ENCODE data around the gene CDH23. TPM values are rescaled to one million over a fixed set of nuclear protein-coding genes. Genes with fewer than 3 reads are reported as not detected.

The CDH23 gene
- polyA plus RNA-seq, 1 experiment = 0.01 TPM

DNA sequence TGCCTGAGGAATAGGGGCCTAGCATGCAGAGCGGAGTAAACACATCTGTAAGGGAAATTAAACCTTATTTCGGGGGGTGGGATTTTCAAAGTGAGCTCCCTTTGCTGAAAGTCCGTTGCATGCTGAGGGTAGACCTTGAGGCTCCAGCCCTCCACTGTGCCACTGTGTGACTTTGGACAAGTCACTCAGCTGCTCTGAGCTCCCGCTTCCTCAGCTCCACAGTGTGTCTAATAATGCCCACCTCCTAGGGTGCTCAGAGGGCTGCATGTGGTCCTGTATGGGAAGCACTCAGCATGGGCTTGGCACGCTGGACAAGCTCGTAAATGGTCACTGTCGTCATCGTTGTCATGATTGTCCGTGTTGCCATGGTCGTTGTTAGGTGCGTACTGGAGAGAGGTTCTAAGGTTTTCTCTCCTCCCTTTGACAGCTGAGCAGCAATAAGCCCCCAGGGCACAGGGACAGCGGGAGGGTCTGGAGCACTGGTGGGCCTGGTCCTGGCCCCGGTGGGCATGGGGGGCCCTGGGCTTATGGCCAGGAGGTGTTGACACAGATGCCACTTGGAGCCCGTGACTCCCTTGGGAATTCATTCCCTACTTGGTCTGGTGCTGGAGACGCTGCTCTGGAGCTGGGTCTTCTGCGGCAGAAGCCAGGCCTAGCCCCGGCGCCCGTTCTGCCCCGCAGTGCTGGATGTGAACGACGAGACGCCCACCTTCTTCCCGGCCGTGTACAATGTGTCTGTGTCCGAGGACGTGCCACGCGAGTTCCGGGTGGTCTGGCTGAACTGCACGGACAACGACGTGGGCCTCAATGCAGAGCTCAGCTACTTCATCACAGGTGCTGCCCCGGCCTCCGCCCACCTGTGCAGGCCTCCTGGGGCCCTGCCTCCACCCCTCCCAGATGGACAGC lies 309.7 kb downstream of the CDH23 start:
- TF ChIP-seq, protein P1, sequence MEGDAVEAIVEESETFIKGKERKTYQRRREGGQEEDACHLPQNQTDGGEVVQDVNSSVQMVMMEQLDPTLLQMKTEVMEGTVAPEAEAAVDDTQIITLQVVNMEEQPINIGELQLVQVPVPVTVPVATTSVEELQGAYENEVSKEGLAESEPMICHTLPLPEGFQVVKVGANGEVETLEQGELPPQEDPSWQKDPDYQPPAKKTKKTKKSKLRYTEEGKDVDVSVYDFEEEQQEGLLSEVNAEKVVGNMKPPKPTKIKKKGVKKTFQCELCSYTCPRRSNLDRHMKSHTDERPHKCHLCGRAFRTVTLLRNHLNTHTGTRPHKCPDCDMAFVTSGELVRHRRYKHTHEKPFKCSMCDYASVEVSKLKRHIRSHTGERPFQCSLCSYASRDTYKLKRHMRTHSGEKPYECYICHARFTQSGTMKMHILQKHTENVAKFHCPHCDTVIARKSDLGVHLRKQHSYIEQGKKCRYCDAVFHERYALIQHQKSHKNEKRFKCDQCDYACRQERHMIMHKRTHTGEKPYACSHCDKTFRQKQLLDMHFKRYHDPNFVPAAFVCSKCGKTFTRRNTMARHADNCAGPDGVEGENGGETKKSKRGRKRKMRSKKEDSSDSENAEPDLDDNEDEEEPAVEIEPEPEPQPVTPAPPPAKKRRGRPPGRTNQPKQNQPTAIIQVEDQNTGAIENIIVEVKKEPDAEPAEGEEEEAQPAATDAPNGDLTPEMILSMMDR (IDR thresholded peaks at IDR 0.05; ENCODE audit: low read depth, low read length) = no peak
- Histone ChIP-seq H3K27ac (ENCODE audit: low read depth, low read length) (no peak overlapping the region), H3K27me3 (ENCODE audit: control insufficient read depth, insufficient read depth, low read length) (peaks cover 41% of the 10 kb centered on the region), H3K4me3 (ENCODE audit: low read depth, low read length) (no peak overlapping the region), H3K9me3 (ENCODE audit: control insufficient read depth, insufficient read depth, low read length) (no peaks in the 10 kb centered on the region; the same call in 1 of the 2 replicates)
- POLR2A ChIA-PET = no interaction called here
- DNase-seq (ENCODE audit: low read depth, low spot score) = no peak
- CTCF ChIA-PET = interaction anchor here (0.6 to 3.7 kb wide), 5 partner anchors 7 to 392 kb away, joined by 3 to 27 read pairs (median 4); no protein-coding TSS in a partner anchor

DNA sequence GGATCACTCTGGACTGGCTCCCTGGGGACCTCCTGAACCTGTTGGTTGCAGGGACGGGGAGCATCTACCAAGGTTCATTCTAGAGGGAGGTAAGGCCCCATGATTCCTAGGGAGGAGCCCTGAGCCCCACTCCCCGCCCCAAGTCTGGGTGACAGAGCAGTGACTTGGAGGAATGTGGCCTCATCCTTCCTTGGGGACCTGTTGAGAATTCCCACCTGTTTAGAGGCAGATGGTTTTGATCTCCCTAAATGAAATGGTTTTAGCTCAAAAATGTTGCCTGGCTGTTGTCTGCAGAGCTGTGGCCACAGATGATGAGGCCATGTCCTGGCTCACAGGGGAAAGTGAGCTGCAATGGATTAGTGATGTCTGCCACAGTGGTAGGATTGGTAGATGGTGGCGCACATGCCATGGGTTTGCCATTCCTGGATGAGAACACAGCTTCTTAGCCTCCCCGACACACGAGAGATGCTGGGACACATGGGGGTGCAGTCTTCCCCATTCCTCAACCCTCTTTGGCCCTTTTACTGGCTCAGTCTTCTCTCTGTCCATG lies 310.6 kb downstream of the CDH23 start:
- no peak for DNase-seq (ENCODE audit: low read depth, low spot score)
- TF ChIP-seq, protein P1 (IDR thresholded peaks at IDR 0.05; ENCODE audit: low read depth, low read length) = no peak
- no peak overlapping the region for H3K27ac ChIP-seq (ENCODE audit: low read depth, low read length)
- ChIA-PET CTCF (interaction anchor here (0.6 to 3.7 kb wide), 11 partner anchors 8 to 392 kb away, joined by 3 to 27 read pairs (median 5); partner anchors contain the start of genes SLC29A3 and VSIR), POLR2A (no interaction called here)
- no peaks in the 10 kb centered on the region; the same call in 1 of the 2 replicates for H3K9me3 ChIP-seq (ENCODE audit: control insufficient read depth, insufficient read depth, low read length)
- peaks cover 35% of the 10 kb centered on the region for H3K27me3 ChIP-seq (ENCODE audit: control insufficient read depth, insufficient read depth, low read length)
- H3K4me3 ChIP-seq (ENCODE audit: low read depth, low read length) = no peak overlapping the region

- H3K27me3 ChIP-seq (ENCODE audit: control insufficient read depth, insufficient read depth, low read length) = peaks cover 31% of the 10 kb centered on the region
- TF ChIP-seq, protein P1 (IDR thresholded peaks at IDR 0.05; ENCODE audit: low read depth, low read length) = peak; percentile 74
- no peak overlapping the region for H3K27ac ChIP-seq (ENCODE audit: low read depth, low read length)
- no peak for DNase-seq (ENCODE audit: low read depth, low spot score)
- no peaks in the 10 kb centered on the region; the same call in 1 of the 2 replicates for H3K9me3 ChIP-seq (ENCODE audit: control insufficient read depth, insufficient read depth, low read length)
- no peak overlapping the region for H3K4me3 ChIP-seq (ENCODE audit: low read depth, low read length)
- POLR2A ChIA-PET = no interaction called here
- CTCF ChIA-PET = interaction anchor here (0.6 to 3.7 kb wide), 13 partner anchors 9 to 394 kb away, joined by 3 to 27 read pairs (median 5); partner anchors contain the start of genes SLC29A3 and VSIR
Measured at GRCh38 chr10:71708301-71708703, 311.6 kb downstream of the CDH23 start.

DNA sequence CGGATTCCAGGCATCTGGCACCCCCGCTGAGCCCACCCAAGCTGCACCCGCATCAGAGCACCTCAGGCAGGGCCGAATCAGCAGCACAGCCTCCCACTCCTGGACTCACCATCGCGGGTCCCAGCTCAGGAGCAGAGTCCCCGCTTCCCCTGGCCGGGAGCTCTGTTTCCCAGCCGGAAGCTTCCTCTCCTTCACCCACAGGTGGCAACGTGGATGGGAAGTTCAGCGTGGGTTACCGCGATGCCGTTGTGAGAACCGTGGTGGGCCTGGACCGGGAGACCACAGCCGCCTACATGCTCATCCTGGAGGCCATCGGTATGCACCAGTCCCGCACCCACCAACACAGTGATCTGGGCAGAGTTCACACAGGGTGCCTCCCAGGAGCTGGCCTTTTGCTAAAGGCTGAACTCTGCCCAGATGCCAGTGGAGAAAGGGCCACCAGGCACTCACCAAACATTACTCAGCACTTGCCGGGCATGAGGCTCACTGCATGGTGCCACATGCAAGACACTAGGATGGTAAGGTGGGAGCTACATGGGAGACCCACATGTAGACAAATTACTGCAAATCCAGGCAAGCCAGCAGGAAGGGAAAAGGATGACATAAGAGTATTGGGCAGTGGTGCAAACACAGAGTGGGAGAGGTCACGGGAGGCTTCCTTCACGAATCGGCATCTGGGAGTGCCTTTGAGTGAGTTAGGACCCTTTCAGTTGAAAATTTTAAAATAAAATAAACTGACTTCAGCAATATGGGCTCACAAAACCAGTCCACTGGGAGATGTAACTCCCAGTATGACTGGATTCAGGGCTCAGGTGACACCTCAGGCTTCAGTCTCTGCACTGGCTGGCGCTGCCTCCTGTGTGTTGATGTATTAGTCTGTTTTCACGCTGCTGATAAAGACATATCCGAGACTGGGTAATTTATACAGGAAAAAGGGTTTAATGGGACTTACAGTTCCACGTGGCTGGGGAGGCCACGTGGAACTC lies 312.5 kb downstream of the CDH23 start:
- peaks cover 24% of the 10 kb centered on the region for H3K27me3 ChIP-seq (ENCODE audit: control insufficient read depth, insufficient read depth, low read length)
- ChIA-PET CTCF (interaction anchor here (0.8 to 3.7 kb wide), 7 partner anchors 10 to 395 kb away, joined by 3 to 27 read pairs (median 7); partner anchors contain the start of genes SLC29A3 and VSIR), POLR2A (no interaction called here)
- TF ChIP-seq, protein P1 (IDR thresholded peaks at IDR 0.05; ENCODE audit: low read depth, low read length) = no peak
- H3K4me3 ChIP-seq (ENCODE audit: low read depth, low read length) = no peak overlapping the region
- H3K27ac ChIP-seq (ENCODE audit: low read depth, low read length) = no peak overlapping the region
- no peak for DNase-seq (ENCODE audit: low read depth, low spot score)
- no peaks in the 10 kb centered on the region; the same call in 1 of the 2 replicates for H3K9me3 ChIP-seq (ENCODE audit: control insufficient read depth, insufficient read depth, low read length)
